RWPE2 (cell line): Measurements from ENCODE around the gene KLF11.

Source experiments
- ATAC-seq: fragments of 200-7000 bp; cut with Tn5 transposase; 3 replicates; pipeline ENCODE4 v1.9.1; 2021; ENCODE audit warnings: low read depth
- DNase-seq: peaks from one replicate; pipeline ENCODE4 v3.0.0-alpha.2; 2020; ENCODE audit warnings: low spot score
- H3K27ac ChIP-seq: fragments of 450-650 bp; 2 replicates; pipeline ENCODE4 v1.5.1; 2017; ENCODE audit warnings: mild to moderate bottlenecking; ENCODE audit not compliant: poor library complexity, severe bottlenecking
- H3K27me3 ChIP-seq: fragments of 250-450 bp; sonication (Bioruptor Pico); 2 replicates; pipeline ENCODE4 v1.5.1; 2021; ENCODE audit warnings: mild to moderate bottlenecking, moderate library complexity; ENCODE audit not compliant: insufficient read depth, poor library complexity, severe bottlenecking
- H3K36me3 ChIP-seq: fragments of 250-450 bp; sonication (Bioruptor Pico); 2 replicates; pipeline ENCODE4 v1.5.1; 2020; ENCODE audit warnings: low read depth, mild to moderate bottlenecking, moderate library complexity
- H3K4me1 ChIP-seq: fragments of 250-450 bp; sonication (Bioruptor Pico); 2 replicates; pipeline ENCODE4 v1.5.1; 2021; ENCODE audit warnings: mild to moderate bottlenecking, moderate library complexity; ENCODE audit not compliant: insufficient read depth, poor library complexity, severe bottlenecking
- H3K4me3 ChIP-seq: fragments of 250-450 bp; sonication (Bioruptor Pico); 2 replicates; pipeline ENCODE4 v1.5.1; 2021; ENCODE audit warnings: mild to moderate bottlenecking, moderate library complexity; ENCODE audit not compliant: severe bottlenecking
- H3K9me3 ChIP-seq: fragments of 250-450 bp; sonication (Bioruptor Pico); 2 replicates; pipeline ENCODE4 v1.5.1; 2021; ENCODE audit warnings: mild to moderate bottlenecking, moderate library complexity; ENCODE audit not compliant: severe bottlenecking
- CTCF ChIP-seq: fragments of 450-650 bp; IDR thresholded peaks from one replicate; pipeline ENCODE4 v1.5.1; 2017; ENCODE audit warnings: mild to moderate bottlenecking, moderate library complexity; ENCODE audit not compliant: poor library complexity, severe bottlenecking

The KLF11 gene

GRCh38 chr2:10067330-10067729 lies 24.0 kb downstream of the KLF11 start:
- Histone ChIP-seq H3K36me3 (no peaks in the 10 kb centered on the region), H3K27me3 (no peaks in the 10 kb centered on the region), H3K4me3 (no peak overlapping the region), H3K4me1 (no peaks in the 10 kb centered on the region), H3K9me3 (no peaks in the 10 kb centered on the region), H3K27ac (no peak overlapping the region)
- DNase-seq, result no peak
- TF ChIP-seq CTCF, result no peak
- no peak for ATAC-seq

- Histone ChIP-seq H3K4me3 (no peak overlapping the region), H3K27me3 (no peaks in the 10 kb centered on the region), H3K27ac (no peak overlapping the region), H3K36me3 (no peaks in the 10 kb centered on the region), H3K9me3 (no peaks in the 10 kb centered on the region), H3K4me1 (no peaks in the 10 kb centered on the region)
- ATAC-seq (no peak), DNase-seq (no peak)
- no peak for TF ChIP-seq CTCF
Observed at GRCh38 chr2:10067881-10068280, 24.5 kb downstream of the KLF11 start.

- no peak for TF ChIP-seq CTCF
- Histone ChIP-seq H3K9me3 (no peaks in the 10 kb centered on the region), H3K4me1 (no peaks in the 10 kb centered on the region), H3K27ac (no peak overlapping the region), H3K27me3 (no peaks in the 10 kb centered on the region), H3K36me3 (no peaks in the 10 kb centered on the region), H3K4me3 (no peak overlapping the region)
- DNase-seq (no peak), ATAC-seq (no peak)
Observed at GRCh38 chr2:10071176-10071575, 27.8 kb downstream of the KLF11 start.

GRCh38 chr2:10071595-10071994 lies 28.2 kb downstream of the KLF11 start:
- Histone ChIP-seq H3K27ac (no peak overlapping the region), H3K27me3 (no peaks in the 10 kb centered on the region), H3K36me3 (no peaks in the 10 kb centered on the region), H3K9me3 (no peaks in the 10 kb centered on the region), H3K4me1 (no peaks in the 10 kb centered on the region), H3K4me3 (no peak overlapping the region)
- no peak for TF ChIP-seq CTCF
- DNase-seq, result no peak
- no peak for ATAC-seq

- Histone ChIP-seq H3K36me3 (no peaks in the 10 kb centered on the region), H3K27ac (no peak overlapping the region), H3K9me3 (no peaks in the 10 kb centered on the region), H3K27me3 (no peaks in the 10 kb centered on the region), H3K4me3 (no peak overlapping the region), H3K4me1 (no peaks in the 10 kb centered on the region)
- peak; percentile 92 for TF ChIP-seq CTCF
- DNase-seq (no peak), ATAC-seq (peak; percentile 97)
Observed at GRCh38 chr2:10072656-10073480, 29.5 kb downstream of the KLF11 start.
